ENCODE data around the gene DHX34.
"Not testable (repeated sequence)": the region's sequence is repeated elsewhere in the genome, so short reads cannot be mapped to it uniquely, and the experiment has no call there.

GRCh38 chr19:47388721-47389120 is 39.6 kb downstream of the DHX34 start:
- TF ChIP-seq ZNF274 (IDR thresholded peaks at IDR 0.05; ENCODE audit: low read depth, low read length); YY1 (IDR thresholded peaks at IDR 0.05; ENCODE audit: insufficient read depth, insufficient read length); SUZ12 (IDR thresholded peaks at IDR 0.05; ENCODE audit: extremely low read depth, insufficient read depth, insufficient read length): not testable (repeated sequence)

Measured in NT2/D1 (cell line).